IPS DF 6.9 (cell line): ENCODE results near the gene CNBD2.
"Not testable (repeated sequence)": the region's sequence is repeated elsewhere in the genome, so short reads cannot be mapped to it uniquely, and the experiment has no call there.

Experiments
- DNase-seq: peaks from one replicate; pipeline ENCODE4 v3.0.0-alpha.2; 2013; ENCODE audit warnings: low read depth, low spot score
- H3K27ac ChIP-seq: one replicate; pipeline ENCODE4 v1.5.1; 2013; ENCODE audit warnings: low read length, control low read depth
- H3K27me3 ChIP-seq: 2 replicates; pipeline ENCODE4 v1.6.1; 2013; ENCODE audit warnings: mild to moderate bottlenecking, low read length; ENCODE audit not compliant: control insufficient read depth, insufficient read depth
- H3K36me3 ChIP-seq: 2 replicates; pipeline ENCODE4 v1.6.1; 2013; ENCODE audit warnings: low read length; ENCODE audit not compliant: control insufficient read depth, insufficient read depth
- H3K4me1 ChIP-seq: 2 replicates; pipeline ENCODE4 v1.6.1; 2013; ENCODE audit warnings: low read length; ENCODE audit not compliant: control insufficient read depth, insufficient read depth
- H3K4me3 ChIP-seq: 2 replicates; pipeline ENCODE4 v1.5.1; 2013; ENCODE audit warnings: mild to moderate bottlenecking, low read length
- H3K9me3 ChIP-seq: 2 replicates; pipeline ENCODE4 v1.6.1; 2013; ENCODE audit warnings: low read length, inconsistent platforms; ENCODE audit not compliant: control insufficient read depth, insufficient read depth
- WGBS: extraction: QIAGEN DNeasy Blood & Tissue Kit; methylation state at CpG from one replicate; pipeline ENCODE4 v1.1.7; 2013; ENCODE audit warnings: mixed read lengths, missing lambda C conversion rate; ENCODE audit not compliant: insufficient read length, insufficient coverage; 5-methylcytosine and 5-hydroxymethylcytosine counted together

CNBD2 gene

DNA sequence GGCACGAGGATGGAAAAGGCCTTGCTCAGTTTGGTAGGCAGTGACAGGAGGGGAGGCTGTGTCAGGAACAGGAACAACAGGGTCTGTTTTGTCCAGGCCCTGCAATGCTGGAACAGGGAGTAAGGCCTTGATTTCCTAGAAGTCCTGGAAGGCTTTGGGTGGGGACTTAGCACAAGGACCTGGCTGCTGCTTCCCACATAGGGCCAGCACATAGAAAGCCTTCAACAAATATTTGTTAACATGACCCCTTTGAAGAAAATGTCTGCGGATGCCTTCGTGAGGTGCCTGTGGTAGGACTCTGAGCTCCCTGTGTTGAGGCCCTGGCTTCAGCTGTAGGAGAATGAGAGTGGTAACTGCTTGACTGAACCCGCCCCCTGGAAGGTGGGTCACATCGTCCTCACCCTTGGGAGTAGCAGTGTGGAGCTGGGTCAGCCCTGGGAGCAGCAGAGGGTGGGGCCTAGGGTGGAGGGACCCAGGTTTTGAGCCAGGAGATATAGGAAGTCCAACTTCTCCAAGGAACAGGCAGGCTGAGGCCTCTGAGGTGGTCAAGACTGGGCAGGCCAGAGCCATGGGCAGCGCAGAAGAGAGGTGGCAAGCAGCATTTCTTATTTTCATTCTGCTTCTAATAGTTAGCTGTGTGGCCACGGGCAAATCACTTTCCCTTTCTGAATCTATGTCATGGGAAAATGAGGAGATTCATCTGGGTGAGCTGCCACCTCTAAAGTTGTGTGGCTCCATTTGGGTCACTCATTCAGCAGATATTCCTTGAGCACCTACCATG lies 50.0 kb downstream of the CNBD2 start:
- Histone ChIP-seq H3K36me3 (no peaks in the 10 kb centered on the region), H3K4me1 (no peaks in the 10 kb centered on the region; the same call in 1 of the 2 replicates), H3K27me3 (no peaks in the 10 kb centered on the region), H3K9me3 (no peaks in the 10 kb centered on the region), H3K4me3 (no peak overlapping the region), H3K27ac (no peak overlapping the region)
- no CpG with 5 or more reads among the region's 7 CpGs for WGBS
- no peak for DNase-seq

DNA sequence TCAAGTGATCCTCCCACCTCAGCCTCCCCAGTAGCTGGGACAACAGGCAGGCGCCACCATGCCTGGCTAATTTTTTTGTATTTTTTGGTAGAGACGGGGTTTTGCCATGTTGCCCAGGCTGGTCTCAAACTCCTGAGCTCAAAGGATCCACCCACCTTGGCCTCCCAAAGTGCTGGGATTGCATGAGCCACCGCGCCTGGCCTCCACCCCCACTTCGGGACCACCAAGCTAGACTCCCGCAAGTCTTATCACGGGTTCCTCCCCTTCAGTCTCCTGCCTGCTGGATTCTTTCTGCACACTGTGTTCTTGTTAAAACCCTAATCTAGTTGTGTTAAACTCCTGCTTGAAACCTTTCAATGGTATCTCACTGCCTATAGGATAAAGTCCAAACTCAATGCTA lies 57.7 kb downstream of the CNBD2 start:
- H3K36me3 ChIP-seq, H3K27ac ChIP-seq, H3K4me3 ChIP-seq, H3K9me3 ChIP-seq, DNase-seq, H3K27me3 ChIP-seq, H3K4me1 ChIP-seq: not testable (repeated sequence)
- no CpG with 5 or more reads among the region's 7 CpGs for WGBS

DNA sequence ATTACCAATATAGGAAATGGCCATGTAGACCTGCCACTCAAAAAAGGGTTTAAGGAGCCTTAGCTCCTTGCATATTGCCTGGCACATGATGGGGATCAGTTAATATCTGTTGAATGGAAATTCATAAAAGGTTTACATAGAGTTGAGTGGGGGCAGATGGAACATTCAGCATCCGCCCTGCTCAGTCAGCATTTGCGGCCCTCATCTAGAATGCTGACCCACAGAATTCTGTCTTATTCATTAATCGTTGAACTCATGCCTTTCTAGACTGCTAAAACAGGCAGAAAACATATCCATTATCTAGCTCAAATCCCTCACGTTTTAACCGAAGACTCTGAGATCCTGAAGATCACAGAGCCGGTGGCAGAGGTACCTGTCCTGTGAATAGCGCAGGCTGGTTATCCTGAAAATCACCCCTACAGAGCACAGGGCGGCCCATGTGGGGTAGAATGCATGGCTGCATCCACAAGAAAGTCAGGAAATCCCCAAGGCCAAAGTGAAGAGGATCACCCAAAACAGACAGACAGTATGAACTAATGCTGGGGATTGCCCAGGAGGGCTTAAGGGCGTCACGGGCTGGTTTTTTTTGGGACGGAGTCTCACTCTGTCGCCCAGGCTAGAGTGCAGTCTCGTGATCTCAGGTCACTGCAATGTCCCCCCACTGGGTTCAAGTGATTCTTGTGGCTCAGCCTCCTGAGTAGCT lies 59.9 kb downstream of the CNBD2 start:
- Histone ChIP-seq H3K27ac (no peak overlapping the region), H3K27me3 (no peaks in the 10 kb centered on the region), H3K4me1 (no peaks in the 10 kb centered on the region), H3K36me3 (no peaks in the 10 kb centered on the region), H3K9me3 (no peaks in the 10 kb centered on the region), H3K4me3 (no peak overlapping the region)
- WGBS, result no CpG with 5 or more reads among the region's 13 CpGs
- DNase-seq, result no peak

DNA sequence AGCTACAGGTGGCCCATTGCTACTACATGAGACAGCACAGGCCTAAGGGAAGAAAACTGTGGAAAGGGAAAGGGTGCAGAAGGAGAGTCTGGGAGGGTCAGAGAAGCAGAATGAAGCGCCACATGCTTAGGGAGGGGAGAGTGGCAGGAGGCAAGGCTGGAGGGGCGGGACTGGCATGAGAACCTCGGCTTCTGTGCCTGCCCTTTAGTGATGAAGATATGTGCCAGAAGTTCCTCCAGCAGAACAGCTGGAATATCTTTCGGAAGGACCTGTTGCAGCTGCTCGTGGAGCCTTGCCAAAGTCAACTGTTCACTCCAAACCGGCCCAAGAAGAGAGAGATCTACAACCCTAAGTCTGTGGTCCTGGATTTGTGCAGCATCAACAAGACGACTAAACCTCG lies 61.8 kb downstream of the CNBD2 start:
- Histone ChIP-seq H3K4me1 (no peaks in the 10 kb centered on the region), H3K9me3 (no peaks in the 10 kb centered on the region), H3K27ac (no peak overlapping the region), H3K4me3 (no peak overlapping the region), H3K36me3 (no peaks in the 10 kb centered on the region), H3K27me3 (no peaks in the 10 kb centered on the region)
- no peak for DNase-seq
- WGBS, result no CpG with 5 or more reads among the region's 8 CpGs

DNA sequence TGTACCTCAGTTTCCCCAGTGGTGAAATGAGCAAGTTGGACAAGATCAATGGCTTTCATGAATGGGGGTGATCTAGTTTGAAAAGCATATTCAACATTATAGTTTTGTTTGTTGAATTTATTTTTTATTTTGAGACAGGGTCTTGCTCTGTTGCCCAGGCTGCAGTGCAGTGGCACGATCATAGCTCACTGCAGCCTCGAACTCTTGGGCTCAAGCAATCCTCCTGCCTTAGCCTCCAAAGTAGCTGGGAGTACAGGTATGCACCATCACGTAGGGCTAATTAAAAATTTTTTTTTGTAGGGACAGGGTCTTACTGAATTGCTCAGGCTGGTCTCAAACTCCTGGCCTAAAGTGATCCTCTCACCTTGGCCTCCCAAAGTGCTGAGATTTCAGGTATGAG lies 63.4 kb downstream of the CNBD2 start:
- H3K4me1 ChIP-seq, result no peaks in the 10 kb centered on the region
- no peak overlapping the region for H3K27ac ChIP-seq
- H3K36me3 ChIP-seq, result no peaks in the 10 kb centered on the region
- H3K27me3 ChIP-seq, result no peaks in the 10 kb centered on the region
- no peaks in the 10 kb centered on the region for H3K9me3 ChIP-seq
- DNase-seq, result no peak
- no CpG with 5 or more reads among the region's 3 CpGs for WGBS
- H3K4me3 ChIP-seq, result no peak overlapping the region

DNA sequence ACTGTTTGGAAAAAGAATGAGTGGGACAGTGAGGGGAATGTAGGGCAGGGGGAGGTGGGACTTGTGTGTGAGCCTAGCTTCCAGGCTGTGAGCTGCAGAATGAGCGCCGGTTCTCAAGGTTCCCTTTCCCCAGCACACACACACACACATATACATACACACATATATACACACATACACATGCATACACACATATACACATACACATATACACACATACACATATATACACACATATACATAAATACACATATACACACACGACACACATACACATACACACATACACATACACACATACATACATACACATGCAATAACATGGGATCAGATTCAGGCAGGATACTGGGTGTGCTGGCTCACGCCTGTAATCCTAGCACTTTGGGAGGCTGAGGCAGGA lies 66.5 kb downstream of the CNBD2 start:
- H3K27me3 ChIP-seq, result no peaks in the 10 kb centered on the region
- WGBS, result 100% methylated on average over 1 of the region's 4 CpGs
- DNase-seq, result no peak
- no peaks in the 10 kb centered on the region for H3K9me3 ChIP-seq
- no peak overlapping the region for H3K4me3 ChIP-seq
- H3K27ac ChIP-seq, result no peak overlapping the region
- H3K36me3 ChIP-seq, result no peaks in the 10 kb centered on the region
- H3K4me1 ChIP-seq, result no peaks in the 10 kb centered on the region

DNA sequence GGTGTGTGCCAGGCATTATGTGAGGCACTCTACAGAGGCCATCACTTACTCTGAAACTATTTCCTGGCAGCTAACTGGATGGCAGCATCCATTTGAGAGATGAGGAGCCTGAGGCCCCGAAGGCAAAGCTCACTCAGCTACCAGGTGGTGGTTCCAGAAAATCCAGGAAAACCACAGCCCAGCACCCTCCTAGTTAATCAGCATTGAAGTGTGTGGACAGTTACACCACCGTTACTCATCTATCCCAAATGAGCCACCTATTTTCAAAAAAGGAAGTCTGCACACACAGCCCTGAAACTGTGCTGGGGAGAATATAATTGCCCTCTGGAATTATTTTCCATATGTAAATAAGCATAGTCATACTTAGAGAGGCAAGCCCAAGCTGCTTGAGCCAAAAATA lies 67.4 kb downstream of the CNBD2 start:
- Histone ChIP-seq H3K27ac (no peak overlapping the region), H3K4me3 (no peak overlapping the region), H3K36me3 (no peaks in the 10 kb centered on the region), H3K9me3 (no peaks in the 10 kb centered on the region), H3K4me1 (no peaks in the 10 kb centered on the region), H3K27me3 (no peaks in the 10 kb centered on the region)
- DNase-seq, result no peak
- WGBS, result no CpG with 5 or more reads among the region's 2 CpGs

DNA sequence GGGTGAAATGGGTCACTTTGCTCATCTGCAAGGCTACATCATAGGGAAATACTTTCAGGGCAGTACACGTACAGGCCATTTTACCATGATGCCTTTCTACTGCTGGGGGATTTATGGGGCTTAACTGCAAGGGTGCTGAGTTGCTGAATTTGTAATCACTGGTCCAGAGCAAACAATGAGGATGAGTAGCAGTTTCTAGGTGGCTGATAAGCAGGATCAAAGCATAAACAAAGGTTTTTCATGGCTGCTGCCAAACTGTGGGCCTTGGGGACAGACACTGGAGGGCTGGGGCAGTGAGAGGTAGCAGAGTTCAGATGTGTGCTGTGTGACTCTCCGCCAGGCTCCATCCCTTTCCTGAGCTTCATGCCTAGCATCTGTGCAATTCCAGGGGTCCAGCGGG lies 68.3 kb downstream of the CNBD2 start:
- Histone ChIP-seq H3K4me3 (no peak overlapping the region), H3K27ac (no peak overlapping the region), H3K4me1 (no peaks in the 10 kb centered on the region), H3K27me3 (no peaks in the 10 kb centered on the region), H3K36me3 (no peaks in the 10 kb centered on the region), H3K9me3 (no peaks in the 10 kb centered on the region)
- no CpG with 5 or more reads among the region's 3 CpGs for WGBS
- no peak for DNase-seq

DNA sequence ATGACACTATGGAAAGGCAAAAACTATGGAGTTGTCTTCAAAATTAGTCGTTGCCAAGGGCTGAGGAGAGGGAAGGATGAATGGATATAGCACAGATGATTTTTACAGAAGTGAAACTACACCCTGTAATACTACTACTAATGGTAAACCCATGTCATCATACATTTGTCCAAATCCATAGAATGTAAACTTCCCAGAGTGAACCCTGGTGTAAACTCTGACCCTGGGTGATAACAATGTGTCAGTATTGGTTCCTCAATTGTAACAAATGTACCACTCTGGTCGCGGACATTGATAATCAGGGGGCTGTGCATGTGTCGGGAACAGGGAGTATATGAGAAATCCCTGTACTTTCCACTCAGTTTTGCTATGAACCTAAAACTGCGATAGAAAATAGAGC lies 72.2 kb downstream of the CNBD2 start:
- Histone ChIP-seq H3K27me3 (no peaks in the 10 kb centered on the region), H3K9me3 (no peaks in the 10 kb centered on the region), H3K27ac (no peak overlapping the region), H3K4me1 (no peaks in the 10 kb centered on the region), H3K36me3 (no peaks in the 10 kb centered on the region), H3K4me3 (no peak overlapping the region)
- DNase-seq, result no peak
- WGBS, result no CpG with 5 or more reads among the region's 5 CpGs

DNA sequence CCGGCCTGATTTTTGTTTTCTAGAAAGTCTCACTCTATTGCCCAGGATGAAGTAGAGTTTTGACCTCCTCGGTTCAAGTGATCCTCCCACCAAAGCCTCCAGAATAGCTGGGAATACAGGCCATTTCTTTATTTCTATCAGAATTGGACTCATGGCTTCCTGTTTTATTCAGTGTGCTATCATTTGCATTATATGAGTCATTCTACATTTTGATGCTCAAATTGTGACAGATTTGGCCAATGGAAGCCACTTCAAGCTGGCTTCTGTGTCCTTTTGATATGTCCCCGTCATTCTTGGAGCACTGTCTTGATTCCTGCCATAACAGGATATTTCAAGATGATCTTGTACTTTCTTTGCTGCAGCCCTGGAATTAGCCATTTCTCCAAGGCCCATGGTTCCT lies 75.1 kb downstream of the CNBD2 start:
- WGBS, result no CpG with 5 or more reads among the region's 3 CpGs
- no peaks in the 10 kb centered on the region for H3K27me3 ChIP-seq
- H3K4me1 ChIP-seq, result no peaks in the 10 kb centered on the region
- H3K27ac ChIP-seq, result no peak overlapping the region
- no peaks in the 10 kb centered on the region for H3K36me3 ChIP-seq
- DNase-seq, result no peak
- no peak overlapping the region for H3K4me3 ChIP-seq
- no peaks in the 10 kb centered on the region for H3K9me3 ChIP-seq
